GM18507 (cell line): ENCODE data around the gene USP37.
A peak's percentile ranks its signal among the peaks of the same experiment; 100 is the strongest.

Source experiments
- DNase-seq: peaks from one replicate; pipeline ENCODE4 v3.0.0; 2011; ENCODE audit warnings: low read depth; ENCODE audit not compliant: insufficient read length; ENCODE audit errors: extremely low spot score
- FAIRE-seq: peaks from 2 replicates; lab custom pipeline; 2011; peaks lifted over from hg19 to GRCh38; lab: Jason Lieb, UNC

Gene USP37

DNA sequence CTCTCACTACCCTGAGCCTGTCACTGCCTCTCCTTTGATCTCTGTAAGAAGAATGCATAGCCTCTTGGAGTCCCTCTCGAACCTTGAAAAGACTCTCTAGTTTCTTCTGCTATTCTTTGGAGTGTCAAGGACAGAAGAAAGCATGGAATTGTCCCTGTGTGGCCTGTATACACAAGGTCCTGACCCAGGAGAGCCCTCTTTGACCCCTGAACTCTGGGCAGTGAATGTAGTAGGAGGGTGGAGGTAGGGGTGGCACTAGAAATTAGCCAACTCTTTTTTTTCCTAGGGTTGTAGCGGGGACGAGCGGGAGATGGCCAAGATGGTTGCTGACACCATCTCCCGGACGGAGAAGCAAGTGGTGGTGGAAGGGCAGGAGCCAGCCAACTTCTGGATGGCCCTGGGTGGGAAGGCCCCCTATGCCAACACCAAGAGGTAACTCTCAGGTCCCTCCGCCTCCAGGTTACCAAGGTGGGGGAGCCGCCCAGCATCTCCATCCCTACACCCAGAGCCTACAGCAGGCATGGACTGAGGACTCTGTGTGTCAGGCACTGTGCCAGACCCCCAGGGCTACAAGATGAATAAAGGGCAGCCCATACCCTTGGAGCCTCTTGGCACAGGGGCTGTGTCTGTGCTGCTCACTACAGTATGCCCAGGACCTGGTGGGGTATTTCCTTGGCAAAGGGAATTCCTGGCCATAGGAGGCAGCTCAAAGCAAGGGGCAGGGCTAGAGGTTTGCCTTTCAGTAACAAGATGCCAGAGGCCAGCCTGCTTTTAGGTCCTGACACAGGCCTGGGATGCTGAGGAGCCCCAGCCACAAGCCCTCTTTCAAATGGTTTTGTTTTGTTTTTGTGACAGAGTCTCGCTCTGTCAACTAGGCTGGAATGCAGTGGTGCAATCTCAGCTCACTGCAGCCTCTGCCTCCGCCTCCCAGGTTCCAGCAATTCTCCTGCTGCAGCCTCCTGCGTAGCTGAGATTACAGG is 132.9 kb downstream of the USP37 start:
- FAIRE-seq (no peak), DNase-seq (no peak)

DNA sequence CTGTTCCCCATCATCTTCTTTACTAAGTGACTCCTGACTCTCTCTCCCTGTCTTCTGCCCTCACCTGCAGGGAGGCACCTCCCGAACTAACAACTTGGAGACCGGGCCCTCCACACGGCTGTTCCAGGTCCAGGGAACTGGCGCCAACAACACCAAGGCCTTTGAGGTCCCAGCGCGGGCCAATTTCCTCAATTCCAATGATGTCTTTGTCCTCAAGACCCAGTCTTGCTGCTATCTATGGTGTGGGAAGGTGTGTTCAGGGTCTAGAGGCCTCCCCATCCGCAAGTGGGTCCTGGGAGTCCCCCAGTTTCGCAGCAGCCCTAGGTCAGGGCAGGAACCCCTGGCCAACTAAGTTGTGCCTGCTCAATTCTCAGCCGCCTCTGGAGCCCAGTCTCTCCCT is 133.7 kb downstream of the USP37 start:
- no peak for FAIRE-seq
- no peak for DNase-seq

DNA sequence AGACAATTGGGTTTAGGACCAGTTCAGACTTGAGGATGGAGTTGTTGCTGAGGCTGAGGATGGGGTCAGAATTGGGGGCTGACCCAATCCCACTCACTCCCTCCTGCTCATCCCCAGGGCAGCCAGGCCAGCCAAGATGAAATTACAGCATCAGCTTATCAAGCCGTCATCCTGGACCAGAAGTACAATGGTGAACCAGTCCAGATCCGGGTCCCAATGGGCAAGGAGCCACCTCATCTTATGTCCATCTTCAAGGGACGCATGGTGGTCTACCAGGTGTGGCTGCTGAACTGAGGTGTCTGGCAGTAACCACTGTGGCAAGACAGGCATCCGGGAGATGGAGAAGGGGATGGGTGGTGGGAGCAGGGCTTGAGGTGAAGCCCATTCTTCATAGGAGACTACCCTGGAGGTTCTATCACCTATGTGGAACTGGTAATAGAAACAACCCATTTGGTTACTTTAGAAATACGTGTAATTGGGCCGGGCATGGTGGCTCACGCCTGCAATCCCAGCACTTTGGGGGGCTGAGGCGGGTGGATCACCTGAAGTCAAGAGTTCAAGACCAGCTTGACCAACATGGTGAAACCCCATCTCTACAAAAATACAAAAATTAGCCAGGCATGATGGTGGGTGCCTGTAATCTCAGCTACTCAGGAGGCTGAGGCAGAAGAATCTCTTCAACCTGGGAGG is 135.3 kb downstream of the USP37 start:
- no peak for FAIRE-seq
- no peak for DNase-seq

DNA sequence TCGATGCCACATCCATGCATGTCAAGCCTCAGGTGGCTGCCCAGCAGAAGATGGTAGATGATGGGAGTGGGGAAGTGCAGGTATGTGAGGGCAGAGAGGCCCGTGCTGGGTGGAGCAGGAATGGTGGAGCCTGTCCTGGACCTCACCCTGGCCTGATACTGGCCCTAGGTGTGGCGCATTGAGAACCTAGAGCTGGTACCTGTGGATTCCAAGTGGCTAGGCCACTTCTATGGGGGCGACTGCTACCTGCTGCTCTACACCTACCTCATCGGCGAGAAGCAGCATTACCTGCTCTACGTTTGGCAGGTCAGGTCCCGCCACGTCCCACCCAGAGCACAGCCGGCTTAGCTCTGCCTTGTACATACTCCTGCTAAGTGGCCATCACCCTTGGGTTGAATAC is 136.3 kb downstream of the USP37 start:
- DNase-seq: no peak
- FAIRE-seq: no peak

DNA sequence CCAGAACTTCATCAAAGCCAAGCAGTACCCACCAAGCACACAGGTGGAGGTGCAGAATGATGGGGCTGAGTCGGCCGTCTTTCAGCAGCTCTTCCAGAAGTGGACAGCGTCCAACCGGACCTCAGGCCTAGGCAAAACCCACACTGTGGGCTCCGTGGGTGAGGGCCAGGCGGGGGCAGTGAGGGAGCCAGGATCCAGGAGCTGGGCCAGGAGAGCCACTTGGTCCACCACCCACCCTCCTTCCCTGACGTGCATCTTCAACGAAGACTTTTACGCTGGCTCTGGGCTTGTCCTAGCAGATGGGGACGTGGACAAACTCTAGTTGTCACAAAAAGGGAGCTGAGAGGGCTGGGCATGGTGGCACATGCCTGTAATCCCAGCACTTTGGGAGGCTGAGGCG is 137.4 kb downstream of the USP37 start:
- FAIRE-seq: no peak
- no peak for DNase-seq

DNA sequence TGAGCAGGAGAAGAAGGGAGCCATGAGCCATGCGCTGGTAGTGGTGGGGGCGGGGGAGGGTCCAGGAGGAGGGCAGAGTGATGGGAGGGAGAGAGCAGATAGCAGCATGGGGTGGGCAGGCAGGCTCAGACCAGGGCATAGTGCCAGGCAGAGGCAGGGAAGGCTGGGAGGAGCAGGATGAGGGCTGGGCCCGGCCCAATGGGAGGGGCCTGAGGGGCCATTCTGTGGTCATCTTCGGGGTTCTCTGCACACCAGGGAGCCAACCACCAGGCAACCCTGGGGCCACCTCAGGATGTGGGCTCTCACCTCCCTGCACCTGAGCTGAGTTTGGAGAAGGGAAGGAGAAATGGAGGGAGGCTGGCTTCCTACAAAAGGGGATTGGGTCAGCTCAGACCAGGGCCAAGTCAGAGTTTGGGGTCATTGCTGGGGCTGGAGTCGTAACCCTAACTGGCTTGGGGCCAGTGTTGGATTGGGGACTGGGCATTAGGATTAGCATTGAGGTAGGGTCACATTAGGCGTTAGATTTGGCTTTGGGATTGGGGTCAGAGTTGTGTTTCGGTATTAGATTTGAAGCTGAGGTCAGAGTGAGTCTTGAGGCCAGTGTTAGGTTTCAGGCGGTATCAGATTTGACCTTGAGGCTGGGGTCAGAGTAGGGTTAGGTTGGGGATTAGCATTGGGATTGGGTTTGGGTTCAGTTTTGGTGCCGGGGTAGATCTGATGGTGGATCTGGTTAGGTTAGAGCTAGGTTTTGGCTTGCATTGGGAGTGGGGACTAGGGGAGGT is 138.0 kb downstream of the USP37 start:
- no peak for DNase-seq

DNA sequence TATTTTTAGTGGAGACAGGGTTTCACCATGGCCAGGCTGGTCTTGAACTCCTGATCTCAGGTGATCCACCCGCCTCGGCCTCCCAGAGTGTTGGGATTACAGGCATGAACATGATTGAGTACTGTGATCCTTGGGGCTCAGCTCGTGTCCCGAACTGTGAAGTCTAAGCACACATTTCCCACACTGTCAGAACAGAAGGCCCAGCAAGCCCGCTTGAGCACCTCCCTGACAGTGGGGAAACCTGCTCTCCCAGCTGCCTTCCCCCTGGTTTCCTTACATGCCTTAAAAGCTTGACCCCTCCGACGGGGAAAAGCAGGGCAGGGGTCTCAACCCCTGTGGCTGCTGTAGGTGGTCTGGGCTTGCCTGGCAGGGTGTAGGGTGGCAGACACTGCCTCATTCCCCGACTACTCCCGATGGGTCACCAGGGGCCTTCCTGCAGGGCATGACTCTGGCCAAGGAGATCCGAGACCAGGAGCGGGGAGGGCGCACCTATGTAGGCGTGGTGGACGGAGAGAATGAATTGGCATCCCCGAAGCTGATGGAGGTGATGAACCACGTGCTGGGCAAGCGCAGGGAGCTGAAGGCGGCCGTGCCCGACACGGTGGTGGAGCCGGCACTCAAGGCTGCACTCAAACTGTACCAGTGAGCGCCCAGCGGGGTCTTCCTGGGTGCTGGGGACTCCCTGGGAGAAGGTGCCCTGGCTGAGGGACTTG is 139.1 kb downstream of the USP37 start:
- no peak for DNase-seq
- FAIRE-seq: no peak

More for the DNA sequence above, 138.0 kb downstream of the USP37 start:
- no peak for FAIRE-seq

DNA sequence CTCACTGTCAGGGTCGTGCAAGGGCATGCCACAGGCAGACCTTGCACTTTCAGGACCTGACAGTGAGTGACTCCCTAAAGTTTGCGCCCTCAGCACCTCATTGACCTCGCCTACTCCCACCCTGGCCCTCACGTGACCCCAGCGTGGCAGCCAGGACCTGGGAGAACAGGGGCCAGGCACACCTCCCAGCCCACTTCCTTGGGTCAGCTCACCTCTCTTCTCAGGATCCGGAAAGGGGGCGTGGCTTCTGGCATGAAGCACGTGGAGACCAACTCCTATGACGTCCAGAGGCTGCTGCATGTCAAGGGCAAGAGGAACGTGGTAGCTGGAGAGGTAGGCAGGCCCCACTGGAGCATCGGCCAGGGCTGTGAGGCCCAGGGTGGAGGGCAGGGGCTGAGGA is 140.4 kb downstream of the USP37 start:
- no peak for FAIRE-seq
- DNase-seq: no peak

DNA sequence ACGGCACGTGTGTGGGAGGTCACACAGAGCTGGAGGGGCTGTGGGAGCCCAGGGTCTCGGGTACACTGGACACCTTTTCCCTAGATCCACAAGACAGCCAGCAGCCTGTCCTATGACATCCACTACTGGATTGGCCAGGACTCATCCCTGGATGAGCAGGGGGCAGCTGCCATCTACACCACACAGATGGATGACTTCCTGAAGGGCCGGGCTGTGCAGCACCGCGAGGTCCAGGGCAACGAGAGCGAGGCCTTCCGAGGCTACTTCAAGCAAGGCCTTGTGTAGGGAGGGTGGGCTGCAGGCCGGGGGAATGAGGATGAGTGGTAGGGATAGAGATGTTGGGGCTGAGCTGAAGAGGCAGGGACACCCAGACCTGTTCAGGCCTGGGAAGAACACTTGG is 142.6 kb downstream of the USP37 start:
- no peak for DNase-seq
- FAIRE-seq: no peak

DNA sequence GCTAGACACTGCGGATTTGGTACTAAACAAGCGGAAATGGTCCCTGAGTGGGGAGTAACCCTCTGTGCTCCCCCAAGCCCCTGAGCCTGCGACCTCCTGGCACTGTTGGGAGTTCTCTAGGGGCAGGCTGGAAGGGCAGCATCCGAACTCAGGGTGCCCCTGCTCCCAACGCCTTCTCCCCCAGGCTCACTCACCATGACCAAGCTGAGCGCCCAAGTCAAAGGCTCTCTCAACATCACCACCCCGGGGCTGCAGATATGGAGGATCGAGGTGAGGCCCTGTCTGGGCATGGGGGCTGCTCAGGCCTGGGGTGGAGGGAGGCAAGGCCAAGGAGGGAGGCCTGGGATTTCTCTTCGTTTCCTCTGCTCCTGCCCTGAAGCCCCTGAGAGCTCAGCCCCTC is 144.6 kb downstream of the USP37 start:
- DNase-seq (no peak), FAIRE-seq (no peak)

DNA sequence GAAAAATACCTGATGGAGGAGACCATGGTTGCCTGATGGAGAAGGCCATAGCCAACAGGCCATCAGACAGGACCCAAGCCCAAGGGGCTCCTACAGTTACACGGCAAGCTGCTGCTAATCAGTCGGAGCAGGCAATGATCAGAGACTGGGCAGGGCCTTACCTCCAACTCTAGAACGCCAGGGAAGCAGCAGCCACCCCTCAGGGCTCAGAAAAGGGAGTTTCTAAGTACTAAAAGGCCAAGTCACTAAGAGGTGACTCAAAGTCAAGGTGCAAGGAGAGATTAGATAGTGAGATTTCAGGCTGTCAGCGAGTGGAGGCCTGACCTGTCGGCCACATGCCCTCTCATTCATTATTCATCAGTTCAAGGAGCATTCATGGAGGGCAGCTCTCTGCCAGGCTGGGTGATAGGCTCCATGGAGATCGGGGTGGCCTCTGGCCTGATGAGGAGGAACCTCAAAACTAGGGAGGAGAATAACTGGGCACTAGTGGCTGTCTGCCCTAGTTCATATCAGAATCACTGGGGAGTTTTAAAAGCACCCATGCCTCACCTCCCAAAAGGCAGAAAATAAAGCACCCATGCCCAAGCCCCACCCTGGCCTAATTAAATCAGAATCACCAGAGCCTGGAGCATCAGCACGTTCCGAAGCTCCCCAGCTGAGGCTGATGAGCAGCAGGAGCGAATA is 145.6 kb downstream of the USP37 start:
- FAIRE-seq: no peak

DNA sequence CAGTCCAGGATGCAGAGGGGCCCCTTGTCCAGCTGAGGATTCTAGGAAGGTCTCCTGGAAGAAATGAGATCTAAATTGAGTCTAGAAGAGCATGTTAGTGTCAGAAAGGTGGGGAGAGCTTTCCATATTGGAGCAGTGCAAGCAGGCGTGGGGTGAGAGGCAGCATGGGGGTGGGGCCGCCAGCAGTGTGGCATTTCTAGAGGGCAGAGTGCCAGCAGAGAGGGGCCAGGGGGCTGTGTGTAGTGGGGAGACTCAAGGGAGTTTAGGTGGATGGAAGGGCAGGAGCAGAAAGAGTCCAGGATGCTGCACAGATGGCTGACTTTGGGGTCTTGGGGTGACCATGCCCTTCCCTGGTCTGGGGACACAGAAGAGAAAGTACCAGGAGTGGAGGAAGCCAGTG is 147.1 kb downstream of the USP37 start:
- DNase-seq (no peak), FAIRE-seq (no peak)

More for the DNA sequence above, 145.6 kb downstream of the USP37 start:
- DNase-seq: no peak

DNA sequence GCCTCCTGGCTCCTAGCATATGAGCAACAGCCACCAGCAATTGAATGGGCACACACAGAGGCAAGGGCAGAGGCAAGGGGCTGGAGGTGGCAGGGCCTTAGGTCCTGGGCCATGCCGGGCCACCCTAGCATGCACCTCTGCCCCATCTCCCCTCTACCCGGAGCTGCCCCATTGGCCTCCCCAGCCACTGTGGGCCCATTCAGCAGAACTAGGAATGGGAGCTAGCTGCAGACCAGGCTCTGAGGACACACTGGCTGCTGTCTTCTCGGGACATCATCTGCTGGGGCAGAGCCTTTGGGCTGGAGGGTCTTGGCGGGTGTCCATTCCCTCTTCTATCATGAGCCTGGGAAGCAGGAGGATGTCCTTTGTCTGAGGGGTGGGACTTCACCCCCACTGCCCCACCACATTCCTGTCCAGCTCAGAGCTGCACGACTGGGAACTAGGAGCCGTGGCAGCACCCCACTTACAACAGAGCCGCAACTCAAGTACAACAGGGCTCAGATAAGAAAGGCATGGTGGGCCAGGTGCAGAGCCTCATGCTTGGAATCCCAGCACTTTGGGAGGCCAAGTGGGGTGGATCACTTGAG is 148.4 kb downstream of the USP37 start:
- FAIRE-seq (no peak), DNase-seq (no peak)

DNA sequence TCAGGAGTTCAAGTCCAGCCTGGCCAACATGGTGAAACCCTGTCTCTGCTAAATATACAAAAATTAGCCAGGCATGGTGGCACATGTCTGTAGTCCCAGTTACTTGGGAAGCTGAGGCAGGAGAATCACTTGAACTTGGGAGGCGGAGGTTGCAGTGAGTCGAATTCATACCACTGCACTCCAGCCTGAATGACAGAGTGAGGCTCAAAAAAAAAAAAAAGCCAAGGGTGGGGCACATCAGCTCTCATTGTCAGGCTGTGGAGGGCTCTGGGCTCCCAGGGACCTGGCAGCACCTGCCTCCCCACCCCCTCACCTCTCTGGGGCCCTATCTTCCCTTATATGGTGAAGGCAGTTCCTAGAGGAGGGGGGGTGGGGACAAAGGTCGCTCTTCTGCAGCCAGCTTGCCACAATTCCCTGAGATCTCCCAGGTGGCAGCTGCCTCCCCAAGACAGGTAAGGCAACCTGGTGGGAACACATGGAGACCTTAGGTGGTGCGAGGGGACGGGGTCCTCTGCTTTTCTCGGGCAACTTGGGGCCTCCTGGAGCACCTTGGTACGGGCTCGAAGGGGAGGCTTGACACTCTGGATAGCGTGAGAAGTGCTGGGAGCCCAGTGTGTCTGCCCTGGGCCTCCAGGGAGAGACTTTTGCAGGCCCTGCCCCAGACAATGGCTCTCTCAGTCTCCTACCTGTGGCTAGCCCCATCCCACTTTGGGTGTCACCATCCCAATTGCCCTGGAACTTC is 149.3 kb downstream of the USP37 start, which contains the start of gene VIL1:
Gene VIL1, plus strand, starts transcription at position 407 of the 742 bp plus-strand sequence. CDS start 4,656 bp downstream, outside the sequence.
- DNase-seq (no peak), FAIRE-seq (no peak)

DNA sequence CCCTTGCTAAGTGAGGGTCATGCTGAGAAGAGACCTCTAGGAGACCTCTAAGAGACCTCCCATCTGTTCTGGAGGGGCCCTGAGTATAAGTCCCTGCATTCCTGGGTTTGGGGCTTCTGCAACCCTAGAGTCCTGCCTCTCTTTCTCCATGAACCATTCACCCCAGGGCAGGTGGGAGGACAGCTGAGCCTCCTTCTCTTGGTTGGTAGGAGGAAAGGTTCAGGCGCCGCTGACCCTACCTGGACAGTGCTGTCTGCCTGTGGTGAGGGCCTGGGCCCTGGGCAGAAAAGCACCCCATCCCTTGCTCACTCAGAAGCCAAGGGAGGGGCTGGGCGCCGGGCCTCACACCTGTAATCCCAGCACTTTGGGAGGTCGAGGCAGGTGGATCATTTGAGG is 149.8 kb downstream of the USP37 start:
- no peak for DNase-seq
- no peak for FAIRE-seq

DNA sequence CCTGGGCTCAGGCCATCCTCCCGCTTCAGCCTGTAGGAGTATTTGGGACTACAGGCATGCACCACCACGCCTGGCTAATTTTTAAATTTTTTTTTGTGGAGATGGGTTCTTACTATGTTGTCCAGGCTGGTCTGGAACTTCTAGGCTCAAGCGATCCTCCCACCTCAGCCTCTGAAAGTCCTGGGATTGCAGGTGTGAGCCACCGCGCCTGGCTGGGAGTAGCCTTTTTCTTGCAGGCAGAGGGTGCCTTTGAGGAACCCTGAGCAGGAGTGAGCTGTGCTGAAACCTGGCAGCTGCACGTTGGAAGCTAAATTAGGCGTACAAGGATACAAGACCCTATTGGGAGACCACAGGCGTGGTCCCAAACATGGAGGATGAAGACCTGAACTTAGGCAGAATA is 160.4 kb downstream of the USP37 start:
- DNase-seq: no peak
- FAIRE-seq: no peak

DNA sequence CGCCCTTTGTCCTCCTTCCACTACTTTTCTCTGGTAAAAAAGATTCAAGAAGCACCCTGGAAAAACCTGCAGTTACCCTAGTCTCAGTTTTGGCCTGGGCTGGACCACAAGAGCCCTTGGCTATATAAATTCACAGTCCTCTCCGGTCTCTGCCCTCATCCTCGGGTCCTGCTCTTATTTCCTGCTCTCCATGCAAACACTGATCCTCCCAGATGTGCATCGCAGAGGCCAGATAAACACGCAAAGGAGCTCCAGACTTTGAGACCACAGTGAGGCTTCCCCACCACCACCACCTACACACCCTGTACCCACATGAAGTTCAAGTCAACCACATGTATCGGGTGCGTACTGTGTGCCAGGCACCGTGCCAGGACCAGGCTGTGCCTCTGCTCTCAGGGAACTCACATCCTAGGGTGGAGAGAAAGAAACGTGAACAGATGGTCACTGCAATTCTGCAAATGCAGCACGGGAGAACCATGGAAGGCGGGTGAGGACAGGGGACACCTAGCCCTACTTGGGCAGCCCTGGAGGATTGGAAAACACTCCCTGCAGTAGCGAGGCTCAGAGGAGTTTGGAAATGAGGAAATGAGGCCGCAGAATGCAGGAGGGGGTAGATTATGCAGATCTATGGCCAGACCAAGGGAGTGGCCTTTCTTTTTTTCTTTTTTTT is 161.1 kb downstream of the USP37 start:
- no peak for DNase-seq
- peak; percentile 61 for FAIRE-seq
